Superior temporal gyrus (tissue), 1 donor: ENCODE results near the gene GALM.
"Not testable (repeated sequence)": the region's sequence is repeated elsewhere in the genome, so short reads cannot be mapped to it uniquely, and the experiment has no call there.

Experiments used
- DNase-seq: peaks from one replicate; pipeline ENCODE4 v3.0.0-alpha.2; 2016; ENCODE audit errors: extremely low spot score

GALM gene

GRCh38 chr2:38680868-38681267 lies 15.0 kb downstream of the GALM start:
- not testable (repeated sequence) for DNase-seq

- DNase-seq = no peak
Measured at GRCh38 chr2:38682008-38682575, 16.2 kb downstream of the GALM start.

- DNase-seq = not testable (repeated sequence)
Measured at GRCh38 chr2:38682620-38683019, 16.7 kb downstream of the GALM start.

GRCh38 chr2:38683766-38684165 lies 17.9 kb downstream of the GALM start:
- no peak for DNase-seq

GRCh38 chr2:38685116-38685735 lies 19.3 kb downstream of the GALM start:
- DNase-seq = no peak

- DNase-seq = peak; percentile 52
Measured at GRCh38 chr2:38690499-38691420, 24.8 kb downstream of the GALM start.

- no peak for DNase-seq
Measured at GRCh38 chr2:38691994-38692393, 26.1 kb downstream of the GALM start.

- DNase-seq = peak; percentile 38
Measured at GRCh38 chr2:38692636-38693318, 26.9 kb downstream of the GALM start.

GRCh38 chr2:38697116-38697840 lies 31.4 kb downstream of the GALM start:
- DNase-seq = no peak

- no peak for DNase-seq
Measured at GRCh38 chr2:38698467-38699003, 32.6 kb downstream of the GALM start.

- no peak for DNase-seq
Measured at GRCh38 chr2:38700113-38700785, 34.3 kb downstream of the GALM start.

- no peak for DNase-seq
Measured at GRCh38 chr2:38700881-38701458, 35.1 kb downstream of the GALM start.

GRCh38 chr2:38701542-38701941 lies 35.6 kb downstream of the GALM start:
- peak; percentile 29 for DNase-seq

GRCh38 chr2:38702413-38702812 lies 36.5 kb downstream of the GALM start:
- no peak for DNase-seq

- DNase-seq = not testable (repeated sequence)
Measured at GRCh38 chr2:38703336-38703735, 37.4 kb downstream of the GALM start.

- peak; percentile 37 for DNase-seq
Measured at GRCh38 chr2:38704664-38705063, 38.8 kb downstream of the GALM start.

GRCh38 chr2:38706846-38707345 lies 41.0 kb downstream of the GALM start:
- no peak for DNase-seq

GRCh38 chr2:38708491-38708890 lies 42.6 kb downstream of the GALM start:
- DNase-seq = not testable (repeated sequence)

GRCh38 chr2:38708900-38709566 lies 43.1 kb downstream of the GALM start:
- DNase-seq = no peak
